GM18867 (cell line): ENCODE results near the gene BOK.

ENCODE experiments used
- ATAC-seq: cut with Tn5 transposase; IDR thresholded peaks from one replicate; pipeline ENCODE4 v1.9.1; 2021; ENCODE audit warnings: mild to moderate bottlenecking, moderate library complexity; ENCODE audit not compliant: unreplicated experiment

BOK gene

DNA sequence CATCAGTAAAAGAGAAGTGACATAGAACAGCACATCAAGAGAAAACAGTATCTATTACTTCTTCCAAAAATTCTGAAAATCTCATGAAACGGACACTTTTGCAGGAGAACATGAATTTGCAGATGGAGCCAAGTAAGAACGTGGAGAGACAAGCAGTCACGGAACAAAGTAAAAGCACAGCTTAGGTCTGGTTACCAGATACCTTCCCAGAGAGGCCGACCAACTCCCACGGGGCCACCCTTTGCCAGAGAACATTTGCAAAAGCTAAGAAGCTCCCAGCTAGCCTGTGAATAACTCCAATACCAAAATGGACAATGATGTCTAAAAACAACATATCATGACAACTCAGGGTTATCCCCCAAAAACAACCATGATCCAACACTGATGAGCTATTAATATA, 39.5 kb downstream of the BOK start:
- no peak for ATAC-seq

DNA sequence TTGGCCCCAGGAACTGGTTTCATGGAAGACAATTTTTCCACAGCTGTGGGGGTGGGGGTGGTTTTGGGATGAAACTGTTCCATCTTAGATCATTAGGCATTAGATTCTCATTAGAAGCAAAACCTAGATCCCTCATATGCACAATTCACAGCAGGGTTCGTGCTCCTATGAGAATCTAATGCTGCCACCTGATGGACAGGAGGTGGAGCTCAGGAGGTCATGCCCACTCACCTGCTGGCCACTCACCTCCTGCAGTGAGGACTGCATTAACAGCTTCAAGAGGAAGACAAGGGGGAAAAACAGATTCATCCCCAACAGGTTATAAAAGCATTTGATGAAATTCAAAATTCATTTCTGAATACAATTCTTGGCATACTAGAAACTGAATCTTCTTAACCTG, 39.9 kb downstream of the BOK start:
- ATAC-seq = no peak

DNA sequence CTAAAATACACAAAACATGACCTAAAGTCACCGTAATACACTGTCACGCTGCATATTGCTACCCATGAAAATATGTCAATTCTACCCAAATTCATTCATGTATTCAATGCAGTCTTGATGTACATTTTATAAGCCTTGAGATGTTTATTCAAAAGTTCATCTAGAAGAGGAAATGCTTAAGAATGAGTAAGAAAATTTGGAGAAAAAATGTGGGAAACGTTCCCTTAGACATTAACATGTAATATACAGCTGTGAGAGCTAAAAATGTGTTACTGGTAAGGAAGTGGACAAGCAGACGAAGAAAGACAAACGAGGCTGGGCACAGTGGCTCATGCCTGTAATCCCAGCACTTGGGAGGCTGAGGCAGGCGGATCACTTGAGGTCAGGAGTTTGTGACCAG, 41.1 kb downstream of the BOK start:
- ATAC-seq = no peak

DNA sequence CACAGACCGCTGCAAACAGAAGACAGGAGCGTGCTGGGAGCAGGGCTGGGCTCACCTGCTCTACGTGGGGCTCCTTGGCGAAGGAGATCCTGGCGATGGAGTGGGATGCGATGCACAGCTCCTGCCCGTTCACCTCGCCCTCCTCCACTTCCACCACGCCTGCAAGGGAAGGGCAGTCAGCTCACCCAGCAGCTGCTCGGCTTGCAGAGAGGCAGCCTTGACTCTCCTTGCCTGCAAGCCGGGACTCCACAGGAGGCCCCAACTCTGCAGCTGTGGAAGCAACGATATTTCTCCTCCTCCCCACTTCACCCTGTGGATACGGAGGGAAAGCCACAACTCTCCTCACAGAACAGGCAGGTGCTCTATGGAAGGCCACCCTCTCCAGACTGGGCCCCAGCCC, 43.3 kb downstream of the BOK start:
- ATAC-seq = no peak

DNA sequence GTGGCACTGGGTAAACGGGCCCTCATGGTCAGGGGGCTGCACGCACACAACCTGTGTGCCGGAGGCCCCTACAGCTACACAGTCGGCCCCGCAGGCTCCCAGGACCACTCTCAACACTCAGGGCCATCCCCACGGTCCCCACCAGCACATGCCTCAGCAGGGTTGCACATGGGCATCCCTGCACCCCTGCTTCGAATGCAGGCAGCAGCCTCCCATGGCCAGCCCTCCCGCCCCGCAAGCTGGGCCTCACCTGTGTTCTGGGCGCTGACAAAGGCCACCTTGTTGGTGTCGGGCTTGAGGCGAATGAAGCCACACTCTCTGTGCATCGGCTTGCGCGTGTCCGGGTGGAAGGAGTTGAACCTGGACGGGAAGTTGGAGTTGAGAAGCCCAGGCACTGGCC, 44.2 kb downstream of the BOK start:
- ATAC-seq = no peak

DNA sequence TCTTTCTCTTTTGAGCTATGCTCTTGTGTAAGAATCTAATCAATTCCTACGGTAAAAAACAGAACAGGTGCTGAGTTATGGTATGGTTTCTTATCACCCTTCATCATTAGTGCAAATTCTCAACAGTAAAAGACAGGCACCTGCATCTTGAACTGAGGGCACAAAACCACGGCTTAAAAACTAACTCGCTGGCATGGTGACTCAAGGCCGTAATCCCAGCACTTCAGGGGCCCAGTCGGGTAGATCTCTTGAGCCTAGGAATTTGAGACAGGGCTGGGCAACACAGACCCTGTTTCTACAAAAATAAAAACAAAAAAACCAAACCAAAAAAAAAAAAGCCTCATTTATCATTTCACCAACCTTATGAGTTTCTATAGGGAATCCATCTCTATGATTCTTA, 45.1 kb downstream of the BOK start:
- ATAC-seq = no peak

DNA sequence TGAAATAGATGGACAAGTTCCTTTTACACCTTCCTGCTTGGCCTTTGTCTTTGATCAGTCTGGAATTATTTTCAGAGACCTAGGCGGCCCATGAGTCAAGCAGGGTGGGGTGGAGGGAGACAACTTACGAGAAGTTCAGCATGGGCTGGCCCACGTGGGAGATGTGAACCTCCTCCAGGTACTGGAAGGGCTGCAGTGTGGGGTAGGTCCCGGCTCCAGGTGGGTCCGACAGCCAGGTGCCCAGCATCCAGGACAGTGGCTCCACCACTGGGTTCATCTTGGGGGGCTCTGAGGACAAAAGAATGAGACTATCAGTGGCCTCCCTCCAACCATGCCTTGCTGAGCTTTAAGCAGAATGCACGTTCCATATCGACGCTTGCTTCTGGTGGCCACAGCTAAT, 47.6 kb downstream of the BOK start:
- no peak for ATAC-seq

DNA sequence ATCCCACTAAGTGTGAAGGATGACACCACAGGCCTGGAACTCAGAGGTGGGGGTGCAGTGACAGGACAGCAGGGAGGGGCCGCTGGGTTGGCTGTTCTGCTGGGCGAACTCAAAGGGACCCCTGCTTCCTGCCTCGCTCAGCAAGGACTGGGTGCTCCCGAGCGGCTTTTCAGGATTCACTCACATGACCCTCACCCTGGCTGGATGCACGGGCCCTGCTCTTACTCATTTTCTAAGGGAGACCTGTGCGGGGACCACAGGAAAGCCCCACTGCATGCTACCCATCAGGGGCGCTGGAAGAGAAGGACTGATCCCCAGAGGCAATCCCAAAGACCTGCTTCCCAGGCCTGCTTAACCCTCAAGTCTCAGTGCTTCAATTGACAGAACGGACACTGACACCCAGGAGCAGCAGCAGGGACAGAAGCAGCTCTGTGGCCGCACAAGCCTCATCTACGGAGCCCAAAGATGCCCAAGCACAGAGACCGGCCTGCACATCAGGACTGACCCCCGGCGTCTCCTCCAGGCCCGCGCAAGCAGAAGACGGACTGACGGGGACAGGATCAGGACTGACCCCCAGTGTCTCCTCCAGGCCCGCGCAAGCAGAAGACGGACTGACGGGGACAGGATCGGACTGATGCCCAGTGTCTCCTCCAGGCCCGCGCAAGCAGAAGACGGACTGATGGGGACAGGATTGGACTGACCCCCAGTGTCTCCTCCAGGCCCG, 48.8 kb downstream of the BOK start:
- no peak for ATAC-seq

DNA sequence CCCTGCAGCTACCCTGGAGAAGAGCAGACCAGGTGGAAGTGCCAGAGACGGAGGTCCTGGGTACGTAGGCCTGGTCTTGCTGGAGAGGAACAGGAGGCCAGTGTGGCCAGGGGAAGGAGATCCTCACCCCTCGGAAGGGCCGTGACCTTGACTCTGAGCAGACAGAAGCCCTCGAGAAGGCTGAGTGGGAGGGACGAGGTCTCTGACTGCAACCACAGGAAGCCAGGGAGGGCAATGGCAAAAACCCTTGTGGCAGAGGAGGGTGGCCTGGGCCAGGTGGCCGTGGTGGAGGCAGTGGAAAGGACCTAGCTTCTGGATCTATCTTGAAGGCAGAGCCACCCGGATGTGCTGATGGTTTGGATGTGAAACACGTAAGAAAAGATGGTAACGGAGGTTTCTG, 50.3 kb downstream of the BOK start:
- ATAC-seq = no peak

DNA sequence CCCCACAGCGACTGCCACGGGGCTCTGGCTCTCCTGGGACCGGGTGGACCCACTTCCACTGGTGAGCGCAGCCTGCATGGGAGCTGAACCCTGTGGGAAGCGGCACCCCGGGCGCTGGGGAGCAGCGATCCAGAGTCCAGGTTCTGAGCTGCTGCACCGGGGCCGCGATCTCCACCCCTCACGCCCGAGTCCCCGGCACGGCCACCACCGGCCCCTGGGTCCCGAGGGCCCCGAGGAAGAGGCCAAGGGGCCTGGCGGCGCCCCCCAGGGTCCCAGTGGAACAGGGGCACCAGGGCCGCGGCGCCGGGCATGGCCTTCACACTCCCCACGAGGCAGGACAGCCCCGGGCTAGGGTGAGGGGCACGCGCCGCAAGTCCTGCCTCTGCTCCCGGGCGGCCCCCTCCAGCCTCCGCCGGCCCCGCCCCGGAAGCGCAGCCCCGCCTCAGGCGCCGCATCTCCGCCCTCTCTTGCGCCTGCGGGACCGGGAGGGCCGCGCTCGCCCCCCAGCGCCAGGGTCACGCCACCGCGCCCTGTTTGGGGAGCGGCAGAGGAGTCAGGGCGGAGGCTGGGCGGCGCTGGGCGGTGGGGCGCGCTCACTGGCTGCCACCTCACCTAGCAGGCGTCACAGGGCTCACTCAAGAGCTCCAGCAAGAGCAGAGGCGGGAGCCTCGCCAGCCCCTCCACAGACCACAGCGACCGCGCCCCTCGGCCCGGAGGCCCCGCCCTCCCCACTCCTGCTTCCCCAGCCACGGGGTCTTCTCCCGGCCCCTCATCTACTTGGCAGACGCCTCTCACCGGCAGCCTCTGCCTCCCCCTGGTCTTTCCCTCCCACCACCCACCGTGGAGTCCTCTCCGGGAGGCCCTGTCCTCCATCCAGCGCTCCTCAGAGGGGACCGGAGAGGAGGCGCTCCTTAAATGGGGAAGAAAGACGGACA, 51.6 kb downstream of the BOK start:
- peak; percentile 93 for ATAC-seq

DNA sequence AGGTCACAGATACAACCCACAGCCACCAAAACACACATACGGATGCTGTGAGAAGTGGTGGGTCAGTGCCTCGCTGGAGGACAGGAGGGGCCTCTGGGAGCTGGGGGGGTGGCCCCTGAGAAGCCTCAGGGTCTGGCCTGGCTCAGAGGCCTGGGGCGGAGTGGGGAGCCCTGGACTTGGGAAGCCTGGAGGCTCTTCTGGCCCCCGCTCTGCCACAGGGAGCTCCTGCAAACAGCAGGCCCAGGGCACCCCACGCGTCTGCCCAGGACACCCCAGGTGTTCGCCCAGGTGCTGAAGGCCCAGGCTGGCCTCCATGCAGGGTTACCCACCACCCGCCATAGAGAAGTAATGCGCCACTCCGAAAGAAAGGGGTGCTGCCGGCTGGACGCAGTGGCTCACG, 52.5 kb downstream of the BOK start:
- ATAC-seq = no peak

DNA sequence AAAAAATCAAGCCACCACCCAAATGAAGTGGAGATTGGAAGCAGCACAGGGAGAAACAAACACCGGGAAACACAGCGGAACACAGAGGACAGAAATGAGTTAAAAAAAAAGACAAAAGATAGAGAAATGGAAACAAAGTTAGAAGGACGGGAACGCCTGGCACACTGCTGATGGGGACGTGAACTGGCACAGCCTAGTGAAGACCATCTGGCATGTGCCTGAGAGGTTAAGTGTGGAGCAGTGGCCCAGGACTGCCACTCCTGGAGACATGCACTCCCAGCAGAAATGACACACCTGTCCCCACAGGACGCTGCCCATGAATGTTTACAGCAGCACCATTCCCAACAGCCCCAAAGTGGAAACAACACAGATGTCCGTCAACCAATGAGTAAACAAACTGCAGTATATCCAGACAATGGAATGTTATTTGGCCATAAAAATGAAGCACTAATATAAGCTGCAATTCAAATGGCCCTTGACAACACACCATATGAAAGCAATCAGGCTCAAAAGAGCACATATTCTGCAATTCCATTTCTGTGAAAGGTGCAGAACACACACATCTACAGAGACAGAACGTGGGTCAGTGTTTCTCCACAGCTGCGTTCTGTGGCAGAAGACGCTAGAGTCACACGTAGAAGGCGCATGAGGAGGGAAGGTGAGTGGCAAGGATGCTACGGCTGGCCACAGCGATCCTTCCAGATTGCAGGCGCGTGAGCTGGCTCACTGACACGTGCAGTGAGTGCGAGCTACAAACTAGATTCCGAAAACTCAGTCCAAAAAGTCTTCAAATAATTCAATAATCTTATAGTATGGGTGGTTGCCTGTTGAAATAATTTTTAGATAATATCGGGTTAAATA, 53.8 kb downstream of the BOK start:
- no peak for ATAC-seq

DNA sequence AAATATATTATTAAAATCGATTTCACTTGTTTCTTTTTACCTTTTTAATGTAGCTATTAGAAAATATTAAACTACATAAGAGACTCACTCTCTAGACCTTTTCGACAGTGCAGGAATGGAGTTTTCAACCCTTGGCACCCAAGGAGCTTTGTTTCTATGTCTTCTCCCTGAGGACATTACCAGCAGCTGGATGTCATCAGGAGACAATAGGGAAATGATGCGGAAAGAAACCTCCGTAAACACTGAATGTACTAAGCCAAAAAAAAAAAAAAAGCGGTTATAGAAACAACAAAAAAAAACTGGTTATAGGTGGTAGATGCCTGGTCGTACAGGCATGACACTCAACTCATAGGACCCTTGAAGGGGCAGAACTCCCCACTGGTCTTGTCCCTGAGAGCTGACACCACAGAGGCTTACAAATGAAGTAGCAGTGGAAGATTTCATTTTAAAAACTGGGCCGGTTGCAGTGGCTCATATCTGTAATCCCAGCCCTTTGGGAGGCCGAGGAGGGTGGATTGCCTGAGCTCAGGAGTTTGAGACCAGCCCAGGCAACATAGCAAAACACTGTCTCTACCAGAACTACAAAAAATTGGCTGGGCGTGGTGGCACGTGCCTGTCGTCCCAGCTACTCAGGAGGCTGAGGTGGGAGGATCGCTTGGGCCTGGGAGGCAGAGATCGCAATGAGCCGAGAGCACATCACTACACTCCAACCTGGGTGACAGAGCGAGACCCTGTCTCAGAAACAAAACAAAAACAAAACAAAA, 54.7 kb downstream of the BOK start:
- no peak for ATAC-seq

DNA sequence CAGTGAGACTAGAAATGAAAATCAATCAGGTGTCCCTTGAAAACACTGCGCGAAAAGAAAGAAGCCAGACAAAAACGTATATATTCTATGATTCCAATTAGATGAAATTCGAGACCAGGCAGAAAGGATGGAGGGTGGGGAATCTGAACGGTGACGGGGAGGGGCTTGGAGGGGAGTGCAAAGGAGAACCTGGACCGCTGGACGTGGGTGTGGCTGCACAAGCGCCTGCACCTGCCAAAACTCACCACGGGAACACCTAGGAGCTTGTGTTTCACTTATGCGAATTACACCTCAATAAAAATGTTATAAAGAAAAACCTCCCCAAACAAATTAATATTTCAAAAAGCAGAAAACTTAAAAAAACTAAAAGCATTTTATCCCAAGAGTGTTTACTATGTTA, 56.5 kb downstream of the BOK start:
- no peak for ATAC-seq

DNA sequence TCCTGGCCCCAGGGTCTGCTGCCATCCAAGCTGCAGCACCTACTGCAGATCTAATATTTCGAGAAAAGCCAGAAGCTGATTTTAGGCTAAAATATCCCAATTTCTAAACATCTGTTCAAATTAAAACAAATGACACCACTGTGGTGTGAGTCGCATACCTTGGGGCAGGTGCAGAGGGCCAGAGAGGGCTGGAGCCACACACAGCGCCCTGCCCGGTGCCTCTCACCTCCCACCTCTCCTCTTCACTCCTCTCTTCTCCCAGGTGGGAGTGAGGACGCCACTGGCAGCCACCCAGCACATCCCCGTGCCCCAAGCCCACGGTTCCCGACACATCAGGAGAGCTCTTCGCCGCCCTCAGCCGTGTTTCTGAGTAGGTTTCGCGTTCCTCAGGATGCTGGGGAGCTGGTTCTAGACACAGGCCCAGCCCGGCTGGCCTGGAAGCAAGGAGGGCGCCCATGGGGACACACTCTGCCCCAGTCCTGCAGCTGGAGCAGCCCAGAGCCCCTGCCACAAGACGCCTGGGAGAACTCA, 57.0 kb downstream of the BOK start:
- no peak for ATAC-seq

DNA sequence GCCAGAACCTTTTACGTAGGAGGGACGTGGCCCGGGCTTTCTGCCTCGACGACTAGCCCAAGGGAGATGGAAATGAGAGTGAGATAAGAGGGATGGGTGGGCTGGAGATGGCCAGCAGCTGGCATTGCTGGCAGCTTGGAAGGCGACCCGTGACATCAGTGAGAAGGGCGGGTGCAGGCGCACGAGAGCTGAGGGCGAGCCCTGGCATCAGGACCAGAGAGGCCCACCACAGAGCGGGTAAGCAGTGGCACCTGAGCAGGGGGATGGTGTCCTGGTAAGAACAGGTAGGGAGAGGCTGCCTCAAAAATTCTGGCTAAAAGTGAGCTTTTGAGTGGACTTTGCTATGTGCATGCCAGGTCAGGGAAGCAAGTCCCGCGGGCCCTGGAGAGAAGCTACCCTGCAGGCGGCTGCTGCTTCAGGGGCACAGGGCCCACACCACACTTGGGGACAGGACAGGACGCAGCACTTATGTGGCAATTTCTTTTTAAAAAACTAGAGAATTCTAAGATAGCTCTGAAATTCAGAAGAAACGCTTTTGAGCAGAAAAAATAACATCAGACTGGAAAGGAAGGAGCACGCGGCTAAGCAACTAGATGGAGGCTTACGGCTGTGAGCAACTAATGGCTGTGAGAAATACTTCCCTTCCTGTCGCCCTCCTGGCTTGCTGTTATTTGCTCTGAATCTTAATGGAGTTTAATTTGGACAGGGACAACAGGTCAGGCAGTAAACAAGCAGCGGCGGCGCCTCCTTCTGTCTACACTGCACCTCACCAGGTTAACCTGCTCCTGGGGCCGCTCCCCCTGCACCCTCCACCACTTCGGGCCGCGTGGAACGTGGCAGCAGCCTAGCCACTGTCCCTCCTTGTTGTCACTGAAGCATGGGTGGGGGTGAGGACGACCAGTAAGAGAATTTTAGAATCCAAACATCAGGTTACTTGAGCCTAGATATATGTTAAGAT, 57.9 kb downstream of the BOK start:
- ATAC-seq = no peak

DNA sequence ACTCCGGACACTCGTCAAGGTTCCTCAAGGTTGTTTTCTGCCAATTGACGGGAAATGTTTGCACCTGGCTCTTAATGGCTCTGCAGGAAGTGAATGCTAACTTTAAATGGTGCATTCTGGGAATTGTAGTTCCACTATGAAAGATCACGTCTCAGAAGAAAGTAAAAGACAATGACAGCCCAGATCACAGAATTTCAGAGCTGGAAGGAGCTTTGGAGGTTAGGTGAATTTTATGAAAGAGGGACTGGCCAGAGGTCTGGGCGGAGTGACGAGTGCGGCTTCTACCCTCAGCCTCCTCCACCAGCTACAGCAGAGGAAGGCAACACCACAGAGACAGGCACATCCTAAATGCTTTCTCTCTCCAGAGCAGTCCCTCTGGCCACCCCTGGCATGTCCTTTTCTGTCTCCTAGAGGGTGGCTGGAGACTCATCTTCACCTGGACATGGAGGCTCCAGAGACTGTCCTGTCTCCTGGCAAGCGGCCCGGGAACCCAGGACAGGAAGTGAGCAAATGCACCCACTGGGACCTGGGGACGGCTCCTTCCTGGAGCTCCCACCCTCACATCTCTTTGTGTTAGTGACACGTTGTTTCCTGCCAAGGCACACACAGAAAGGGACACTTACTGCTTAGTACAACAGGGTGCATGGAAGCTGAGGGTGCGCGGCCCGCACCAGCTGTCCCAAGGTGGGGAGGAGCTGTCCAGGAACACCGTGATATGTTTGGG, 59.0 kb downstream of the BOK start:
- no peak for ATAC-seq

DNA sequence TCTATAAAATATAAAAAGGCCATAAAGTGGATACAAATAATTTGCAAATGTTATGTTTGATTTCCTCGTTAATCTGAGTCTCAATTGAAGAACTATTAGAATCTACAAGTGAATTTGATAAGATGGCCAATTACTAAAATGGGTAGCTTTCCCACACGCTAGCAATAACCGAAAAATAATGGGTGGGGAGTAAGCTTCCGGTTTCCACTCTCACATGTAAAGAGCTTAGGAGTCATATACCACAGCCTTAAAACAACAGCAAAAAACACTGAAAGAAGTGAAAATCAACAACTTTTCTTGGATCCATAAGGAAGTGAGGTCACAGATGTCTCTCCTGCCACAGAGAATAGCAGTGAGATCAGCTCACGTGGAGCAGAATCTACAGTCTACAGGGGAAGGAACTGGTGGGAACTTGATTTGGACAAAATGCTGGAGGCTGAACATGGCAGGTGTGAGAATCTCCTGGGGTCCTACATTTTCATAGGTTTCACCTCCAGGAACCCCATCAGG, 59.8 kb downstream of the BOK start:
- ATAC-seq = no peak
